Mammary epithelial cell (primary cell): ENCODE results near the gene IFT122.
"Not testable (repeated sequence)": the region's sequence is repeated elsewhere in the genome, so short reads cannot be mapped to it uniquely, and the experiment has no call there.

Experiments
- CTCF ChIP-seq, 2 donors: IDR thresholded peaks in 1 of 2; conservative IDR thresholded peaks in 1 of 2; 2 replicates each; pipeline ENCODE4 v1.5.1; 2011 to 2012; ENCODE audit warnings: inconsistent platforms in 2 of 2, low read length in 2 of 2, mild to moderate bottlenecking in 2 of 2, control low read depth in 1 of 2, low read depth in 1 of 2; ENCODE audit not compliant: insufficient read depth in 1 of 2; ENCODE audit errors: extremely low read depth in 1 of 2
- EZH2 ChIP-seq: IDR thresholded peaks from 2 replicates; pipeline ENCODE4 v1.6.1; 2012; ENCODE audit warnings: low read length, inconsistent platforms, borderline replicate concordance

DNA sequence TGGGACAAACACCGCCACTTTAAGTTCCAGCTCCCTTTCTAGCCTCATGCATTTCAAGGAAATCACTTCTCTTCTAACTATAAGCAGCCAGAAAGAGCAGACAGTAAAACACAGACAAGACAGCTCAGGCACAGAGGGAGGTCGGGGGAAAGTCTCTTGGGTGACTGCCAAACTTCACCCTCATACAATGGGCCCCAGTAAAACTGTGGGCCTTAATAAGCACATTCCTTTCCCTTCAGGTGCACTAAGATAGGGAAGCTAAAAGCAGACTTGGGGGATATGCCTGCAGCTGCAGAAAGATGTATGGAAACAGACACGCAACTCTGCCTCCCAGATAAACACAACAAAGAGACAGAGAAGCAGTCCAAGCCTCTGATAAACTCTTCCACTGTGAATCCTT, 26.8 kb upstream of the IFT122 start:
- not testable (repeated sequence) for TF ChIP-seq CTCF (conservative IDR thresholded peaks at IDR 0.05 in 1 of 2, IDR thresholded peaks at IDR 0.05 in 1 of 2; ENCODE audit: extremely low read depth in 1 of 2, insufficient read depth in 1 of 2, low read depth in 1 of 2, low read length in 2 of 2); EZH2
